Hepatocyte (in vitro differentiated cells): ENCODE results near the gene DDC. TPM values are rescaled to one million over a fixed set of nuclear protein-coding genes. Genes with fewer than 3 reads are reported as not detected.

Experiments used
- DNase-seq: peaks from one replicate; pipeline ENCODE4 v3.0.0-alpha.2; 2016; ENCODE audit warnings: low spot score
- H2AFZ ChIP-seq: fragments of 200-600 bp; sonication (generic); 2 replicates; pipeline ENCODE4 v1.6.0; 2016; ENCODE audit warnings: antibody characterized with exemption, mild to moderate bottlenecking
- H3K27ac ChIP-seq: fragments of 200-600 bp; sonication (generic); 2 replicates; pipeline ENCODE4 v1.5.1; 2016; ENCODE audit warnings: mild to moderate bottlenecking
- H3K27me3 ChIP-seq: fragments of 200-600 bp; sonication (generic); 2 replicates; pipeline ENCODE4 v1.6.1; 2016
- H3K36me3 ChIP-seq: fragments of 200-600 bp; sonication (generic); replicated peaks from 2 replicates; pipeline ENCODE4 v1.5.1; 2016; ENCODE audit warnings: low read depth; ENCODE audit not compliant: insufficient read depth
- H3K4me1 ChIP-seq: fragments of 200-600 bp; sonication (generic); 2 replicates; pipeline ENCODE4 v1.5.1; 2016; ENCODE audit warnings: mild to moderate bottlenecking, moderate library complexity; ENCODE audit not compliant: insufficient read depth
- H3K4me2 ChIP-seq: fragments of 200-600 bp; sonication (generic); 2 replicates; pipeline ENCODE4 v1.6.0; 2016
- H3K4me3 ChIP-seq: fragments of 200-600 bp; sonication (generic); 2 replicates; pipeline ENCODE4 v1.5.1; 2016; ENCODE audit warnings: mild to moderate bottlenecking
- H3K79me2 ChIP-seq: fragments of 200-600 bp; sonication (generic); 2 replicates; pipeline ENCODE4 v1.6.0; 2017; ENCODE audit warnings: mild to moderate bottlenecking
- H3K9me2 ChIP-seq: fragments of 200-600 bp; sonication (generic); replicated peaks from 2 replicates; pipeline ENCODE4 v1.6.0; 2017; ENCODE audit warnings: mild to moderate bottlenecking; ENCODE audit not compliant: insufficient read depth
- H3K9me3 ChIP-seq: fragments of 200-600 bp; sonication (generic); 2 replicates; pipeline ENCODE4 v1.5.1; 2016; ENCODE audit warnings: low read depth, mild to moderate bottlenecking
- H4K20me1 ChIP-seq: fragments of 200-600 bp; sonication (generic); 2 replicates; pipeline ENCODE4 v1.6.0; 2016; ENCODE audit warnings: mild to moderate bottlenecking; ENCODE audit not compliant: insufficient read depth, poor library complexity, severe bottlenecking
- CTCF ChIP-seq: fragments of 200-600 bp; sonication (generic); IDR thresholded peaks from 2 replicates; pipeline ENCODE4 v1.5.1; 2016; ENCODE audit warnings: antibody characterized with exemption, mild to moderate bottlenecking; ENCODE audit not compliant: poor library complexity
- EZH2 ChIP-seq: fragments of 200-600 bp; sonication (generic); IDR thresholded peaks from 2 replicates; pipeline ENCODE4 v1.6.1; 2016; ENCODE audit warnings: antibody characterized with exemption, mild to moderate bottlenecking, borderline replicate concordance
- EZH2phosphoT487 ChIP-seq: fragments of 200-600 bp; sonication (generic); IDR thresholded peaks from one replicate; pipeline ENCODE4 v1.6.1; 2018; ENCODE audit warnings: antibody characterized with exemption, mild to moderate bottlenecking, low read depth, moderate library complexity; ENCODE audit not compliant: unreplicated experiment, severe bottlenecking
- WGBS: methylation state at CpG from one replicate; pipeline ENCODE4 v1.1.6; 2016; ENCODE audit warnings: low lambda C conversion rate; ENCODE audit errors: missing lambda C conversion rate; 5-methylcytosine and 5-hydroxymethylcytosine counted together
- polyA plus RNA-seq: library from polyadenylated mRNA; unstranded; fragments of >200 nt; fragmentation: Nextera tagmentation; extraction: Ambion mirVana; gene quantifications from 2 replicates; pipeline ENCODE4 v1.2.1, GENCODE V29; 2016
- total RNA-seq: library from RNA; depleted of rRNA; stranded (reverse); fragments of >200 nt; gene quantifications from 2 replicates; pipeline ENCODE4 v1.2.3, GENCODE V29; 2014

Gene DDC
- total and polyA plus RNA-seq, 2 experiments from 2014 or later, result 42.4 to 56.1 TPM

GRCh38 chr7:50508471-50508943, 56.7 kb downstream of the DDC start:
- no peaks in the 10 kb centered on the region for H4K20me1 ChIP-seq
- H3K9me3 ChIP-seq, result no peaks in the 10 kb centered on the region
- no peak overlapping the region for H3K4me3 ChIP-seq
- H3K9me2 ChIP-seq, result no peaks in the 10 kb centered on the region
- DNase-seq, result no peak
- no peaks in the 10 kb centered on the region for H3K27me3 ChIP-seq
- no peaks in the 10 kb centered on the region for H3K79me2 ChIP-seq
- no peak overlapping the region for H3K27ac ChIP-seq
- H3K36me3 ChIP-seq, result no peaks in the 10 kb centered on the region
- H3K4me1 ChIP-seq, result peaks cover 4% of the 10 kb centered on the region
- H3K4me2 ChIP-seq, result no peak overlapping the region
- 76% methylated on average over 5 of the region's 5 CpGs for WGBS
- H2AFZ ChIP-seq, result no peak overlapping the region
- TF ChIP-seq EZH2phosphoT487, result no peak
- no peak for TF ChIP-seq CTCF
- no peak for TF ChIP-seq EZH2

- DNase-seq, result no peak
- no peaks in the 10 kb centered on the region for H3K9me3 ChIP-seq
- H4K20me1 ChIP-seq, result no peaks in the 10 kb centered on the region
- H3K27ac ChIP-seq, result no peak overlapping the region
- no peaks in the 10 kb centered on the region for H3K79me2 ChIP-seq
- no peak overlapping the region for H3K4me2 ChIP-seq
- H3K4me1 ChIP-seq, result peaks cover 9% of the 10 kb centered on the region
- H3K9me2 ChIP-seq, result no peaks in the 10 kb centered on the region
- H3K4me3 ChIP-seq, result no peak overlapping the region
- no peak overlapping the region for H2AFZ ChIP-seq
- no peaks in the 10 kb centered on the region for H3K36me3 ChIP-seq
- H3K27me3 ChIP-seq, result no peaks in the 10 kb centered on the region
- no peak for TF ChIP-seq EZH2phosphoT487
- TF ChIP-seq EZH2, result no peak
- no peak for TF ChIP-seq CTCF
- 78% methylated on average over 7 of the region's 7 CpGs for WGBS
These were observed 57.2 kb downstream of the DDC start for GRCh38 chr7:50507898-50508470.

- DNase-seq, result no peak
- Histone ChIP-seq H4K20me1 (no peaks in the 10 kb centered on the region), H3K4me1 (peaks cover 20% of the 10 kb centered on the region), H3K36me3 (no peaks in the 10 kb centered on the region), H3K27me3 (no peaks in the 10 kb centered on the region), H3K27ac (no peak overlapping the region), H2AFZ (no peak overlapping the region), H3K79me2 (no peaks in the 10 kb centered on the region), H3K9me3 (no peaks in the 10 kb centered on the region), H3K4me3 (no peak overlapping the region), H3K9me2 (no peaks in the 10 kb centered on the region), H3K4me2 (no peak overlapping the region)
- no peak for TF ChIP-seq EZH2
- no peak for TF ChIP-seq CTCF
- no peak for TF ChIP-seq EZH2phosphoT487
- WGBS, result 83% methylated on average over 10 of the region's 10 CpGs
These were observed 59.5 kb downstream of the DDC start for GRCh38 chr7:50505553-50506210.
